GM18526 (cell line): ENCODE results near the gene BARX1.

ENCODE experiments used
- POLR2A ChIP-seq: IDR thresholded peaks from 3 replicates; pipeline ENCODE4 v1.6.1; 2011; ENCODE audit not compliant: insufficient read length; ENCODE audit errors: extremely low read depth

Gene BARX1

DNA sequence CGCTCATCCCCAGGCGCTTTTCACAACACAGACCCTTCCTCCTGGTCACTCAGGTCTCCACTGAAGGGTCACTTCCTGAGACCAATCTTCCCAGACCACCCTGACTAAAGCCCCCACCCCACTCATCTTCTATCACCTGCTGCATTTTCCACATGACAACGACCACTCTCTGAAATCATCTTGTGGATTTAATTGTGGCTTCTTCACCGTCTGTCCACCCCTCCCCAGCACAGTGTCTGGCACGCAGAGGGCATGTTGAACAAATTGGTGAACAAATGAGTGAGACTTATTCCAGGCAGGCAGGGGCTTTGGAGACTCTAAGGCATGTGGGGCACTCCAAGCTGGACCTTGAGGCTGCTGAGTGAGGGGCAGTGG is 8.8 kb downstream of the BARX1 start:
- TF ChIP-seq POLR2A = no peak

DNA sequence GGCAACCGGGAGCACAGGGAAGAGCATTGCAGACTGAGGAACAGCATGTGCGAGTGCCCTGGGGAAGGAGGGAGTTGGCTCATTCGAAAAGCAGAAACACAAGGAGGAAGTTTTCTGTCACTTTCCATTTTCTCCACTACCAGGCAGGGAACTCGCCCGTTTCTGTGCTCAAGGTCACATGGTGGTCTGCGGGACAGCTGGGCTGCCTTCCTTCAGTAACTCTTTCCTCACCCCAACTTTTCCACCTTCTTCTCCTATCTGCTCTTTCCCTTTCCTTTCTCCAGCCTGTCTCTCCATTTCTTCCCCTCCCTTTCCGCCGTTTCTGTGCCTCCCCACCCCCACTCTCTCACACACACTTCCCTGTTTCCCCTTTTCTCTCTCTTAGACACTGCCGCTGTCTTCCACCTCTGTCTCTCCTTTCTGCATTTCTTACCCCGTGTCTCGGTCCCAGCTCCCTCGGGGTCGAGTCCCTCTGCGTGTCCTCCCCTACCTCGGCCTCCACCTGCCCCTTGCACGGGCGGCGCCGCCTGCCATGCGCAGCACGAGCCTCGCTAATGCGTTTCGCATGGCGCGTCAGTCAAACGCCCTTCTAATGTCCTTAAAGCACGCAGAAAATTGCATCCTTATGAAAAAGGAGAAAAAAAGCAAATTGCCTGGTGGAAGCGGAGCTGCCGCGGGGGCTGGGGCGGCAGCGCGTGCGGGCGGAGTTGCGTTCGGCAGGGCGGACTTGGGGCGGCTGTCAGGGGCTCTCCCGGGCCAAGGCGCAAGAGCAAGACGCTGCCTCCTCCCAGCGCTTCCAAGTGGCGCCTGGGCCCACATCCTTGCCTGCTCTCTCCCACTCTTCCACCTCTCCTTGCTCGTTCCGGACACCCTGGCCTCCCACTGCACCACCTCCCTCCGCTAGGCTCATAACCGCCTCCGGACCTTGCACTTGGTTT is 9.5 kb downstream of the BARX1 start:
- no peak for TF ChIP-seq POLR2A

DNA sequence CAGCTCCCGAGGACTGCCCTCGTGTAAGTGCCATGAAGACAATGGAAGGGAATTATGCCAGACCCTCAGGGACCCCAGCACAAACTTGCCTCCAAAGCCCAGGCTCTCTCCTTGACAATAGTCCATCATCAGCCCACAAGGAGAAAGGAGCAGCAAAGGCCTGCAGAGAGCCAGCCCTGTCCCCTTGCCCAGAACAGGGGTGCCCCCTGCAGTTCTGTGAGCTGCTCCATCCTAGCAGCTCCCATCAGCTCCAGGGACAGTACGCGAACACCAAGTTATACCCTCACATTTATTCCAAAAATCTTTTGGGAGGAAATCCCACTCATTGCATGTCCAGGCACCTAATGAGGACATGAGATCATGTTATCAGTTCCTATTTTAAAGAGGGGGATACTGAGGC is 11.1 kb downstream of the BARX1 start:
- TF ChIP-seq POLR2A = no peak

DNA sequence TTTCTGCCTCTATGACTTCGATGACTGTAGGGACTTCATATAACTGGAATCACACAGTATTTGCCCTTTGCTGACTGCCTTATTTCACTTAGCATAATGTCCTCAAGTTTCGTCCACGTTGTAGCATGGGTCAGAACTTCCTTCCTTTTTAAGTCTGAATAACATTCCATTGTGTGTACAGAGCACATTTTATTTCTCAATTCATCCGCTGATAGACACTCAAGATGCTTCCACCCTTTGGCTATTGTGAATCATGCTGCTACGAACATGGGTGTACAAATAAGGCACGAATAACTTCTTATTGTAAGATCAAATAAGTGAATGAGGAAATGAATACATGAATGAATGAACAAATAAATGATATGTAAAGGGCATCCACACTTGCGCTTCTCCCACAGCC is 13.0 kb downstream of the BARX1 start:
- TF ChIP-seq POLR2A = no peak

DNA sequence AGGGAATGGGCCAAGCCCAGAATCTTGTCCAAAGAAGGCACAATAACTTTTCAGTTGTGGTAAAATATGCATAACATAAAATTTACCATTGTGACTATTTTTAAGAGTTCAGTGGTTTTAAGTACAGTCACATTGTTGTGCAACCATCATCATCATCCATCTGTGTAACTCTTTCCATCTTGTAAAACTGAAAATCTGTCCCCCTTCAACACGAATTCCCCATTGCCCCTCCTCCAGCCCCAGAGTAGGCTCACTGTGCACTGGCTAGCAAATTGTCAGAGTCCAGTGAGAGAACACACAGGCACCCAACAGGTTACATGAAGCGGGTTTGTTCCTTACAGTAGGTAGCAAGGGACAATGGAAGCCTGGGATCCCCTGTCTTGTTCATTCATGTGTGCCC is 13.7 kb downstream of the BARX1 start:
- no peak for TF ChIP-seq POLR2A

DNA sequence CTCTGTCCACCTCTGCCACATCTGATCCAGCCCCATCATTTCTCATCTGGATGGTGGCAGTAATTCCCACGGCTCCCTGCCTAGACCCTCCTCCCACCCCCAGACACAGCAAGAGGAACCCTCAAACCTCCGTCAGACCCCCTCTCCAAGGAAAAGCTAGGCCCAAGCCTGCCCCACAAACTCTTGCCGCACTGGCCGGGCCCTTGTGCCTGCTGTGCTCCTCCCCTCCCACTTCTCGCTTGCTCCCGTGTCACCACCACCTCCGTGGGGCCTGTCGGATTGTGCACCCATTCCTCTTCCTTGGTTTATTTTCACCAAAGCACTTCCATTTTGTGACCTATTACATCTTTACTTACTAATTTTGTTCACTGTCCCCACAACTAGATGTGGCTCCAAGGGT is 14.2 kb downstream of the BARX1 start:
- TF ChIP-seq POLR2A = no peak

DNA sequence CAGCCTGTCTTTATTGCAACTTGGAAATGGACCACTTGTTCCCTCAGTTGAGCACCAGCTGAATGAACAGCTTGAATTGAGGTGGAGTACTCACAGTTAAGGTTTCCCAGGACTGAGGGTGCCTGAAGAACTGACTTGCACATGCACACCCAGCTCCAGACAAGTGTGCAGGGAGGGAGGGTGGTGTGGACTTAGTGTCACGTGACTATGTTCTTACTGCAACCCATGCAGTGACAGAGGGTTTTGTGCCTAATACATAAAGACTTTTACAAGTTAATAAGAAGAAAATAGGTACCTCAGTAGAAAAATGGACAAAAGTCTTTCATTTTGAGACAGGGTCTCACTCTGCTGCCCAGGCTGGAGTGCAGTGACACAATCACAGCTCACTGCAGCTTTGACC is 18.0 kb downstream of the BARX1 start:
- TF ChIP-seq POLR2A = no peak

DNA sequence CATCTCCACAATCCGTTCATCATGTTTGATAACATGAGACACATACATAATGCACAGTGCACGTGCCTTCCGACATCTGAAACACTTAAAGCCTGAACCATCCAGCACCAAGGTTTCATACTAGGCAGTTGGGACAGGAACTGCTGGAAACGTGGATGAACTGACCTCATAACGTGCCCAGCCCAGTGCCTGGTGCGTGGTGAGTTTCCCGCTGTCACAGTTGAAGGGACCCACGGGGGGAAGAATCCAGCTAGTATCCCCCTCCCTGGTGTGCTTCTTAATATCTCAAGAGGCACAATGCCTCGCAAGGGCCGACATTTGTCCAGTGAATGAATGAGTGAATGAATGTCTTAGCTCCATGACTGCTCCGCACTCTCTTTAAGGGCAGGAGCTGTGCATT is 23.2 kb downstream of the BARX1 start:
- no peak for TF ChIP-seq POLR2A

DNA sequence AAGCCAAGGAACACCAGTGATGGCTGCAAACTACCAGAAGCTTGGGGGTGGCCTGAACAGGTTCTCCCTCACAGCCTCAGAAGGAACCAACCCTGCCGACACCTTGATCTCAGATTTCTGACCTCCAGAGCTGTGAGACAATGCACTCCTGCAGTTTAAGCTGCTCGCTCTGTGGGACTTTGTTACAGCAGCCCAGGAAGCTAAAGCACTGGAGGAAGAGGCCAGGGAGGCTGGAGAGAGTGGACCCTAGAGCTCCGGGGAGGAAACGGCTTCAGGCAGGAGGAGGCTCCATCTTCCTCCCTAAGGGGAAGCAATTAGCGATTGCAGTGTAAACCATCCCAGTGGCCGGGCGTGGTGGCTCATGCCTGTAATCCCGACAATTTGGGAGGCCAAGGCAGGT is 25.1 kb downstream of the BARX1 start:
- no peak for TF ChIP-seq POLR2A

DNA sequence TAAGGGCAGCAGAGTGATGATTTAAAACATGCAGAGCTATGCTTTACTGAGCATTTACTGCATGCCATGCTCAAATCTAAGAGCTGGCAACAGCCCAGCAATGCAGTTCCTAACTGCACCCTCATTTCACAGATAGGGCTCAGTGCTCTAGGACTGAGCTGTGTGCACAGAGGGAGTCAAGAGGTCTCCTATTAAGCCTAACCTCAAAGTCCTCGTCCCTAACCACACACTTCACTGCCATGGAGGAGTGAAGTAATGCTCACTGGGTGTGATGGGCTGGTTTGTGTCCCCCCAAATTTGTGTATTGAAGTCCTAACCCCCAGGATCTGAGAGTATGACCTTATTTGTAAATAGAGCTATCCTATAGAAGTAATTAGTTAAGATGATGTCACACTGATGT is 25.9 kb downstream of the BARX1 start:
- no peak for TF ChIP-seq POLR2A

DNA sequence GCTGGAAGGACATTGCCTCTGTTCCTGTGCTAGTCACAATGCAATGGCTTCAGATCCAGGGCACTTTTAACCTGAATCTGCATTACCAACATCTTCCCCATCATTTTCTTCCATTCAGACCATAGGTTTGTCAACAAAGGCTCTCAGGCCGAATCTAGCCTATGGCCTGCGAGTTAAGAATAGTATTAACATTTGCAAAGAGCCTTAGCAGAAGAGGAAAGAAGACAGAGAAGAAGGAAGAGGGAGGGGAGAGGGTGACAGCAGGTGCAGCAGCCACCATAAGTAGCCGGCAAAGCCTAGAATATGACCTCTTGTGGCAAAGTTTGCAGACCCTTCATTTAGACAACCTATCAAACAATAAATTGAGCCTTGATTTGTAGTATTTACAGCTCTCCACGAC is 32.6 kb downstream of the BARX1 start:
- TF ChIP-seq POLR2A = no peak

DNA sequence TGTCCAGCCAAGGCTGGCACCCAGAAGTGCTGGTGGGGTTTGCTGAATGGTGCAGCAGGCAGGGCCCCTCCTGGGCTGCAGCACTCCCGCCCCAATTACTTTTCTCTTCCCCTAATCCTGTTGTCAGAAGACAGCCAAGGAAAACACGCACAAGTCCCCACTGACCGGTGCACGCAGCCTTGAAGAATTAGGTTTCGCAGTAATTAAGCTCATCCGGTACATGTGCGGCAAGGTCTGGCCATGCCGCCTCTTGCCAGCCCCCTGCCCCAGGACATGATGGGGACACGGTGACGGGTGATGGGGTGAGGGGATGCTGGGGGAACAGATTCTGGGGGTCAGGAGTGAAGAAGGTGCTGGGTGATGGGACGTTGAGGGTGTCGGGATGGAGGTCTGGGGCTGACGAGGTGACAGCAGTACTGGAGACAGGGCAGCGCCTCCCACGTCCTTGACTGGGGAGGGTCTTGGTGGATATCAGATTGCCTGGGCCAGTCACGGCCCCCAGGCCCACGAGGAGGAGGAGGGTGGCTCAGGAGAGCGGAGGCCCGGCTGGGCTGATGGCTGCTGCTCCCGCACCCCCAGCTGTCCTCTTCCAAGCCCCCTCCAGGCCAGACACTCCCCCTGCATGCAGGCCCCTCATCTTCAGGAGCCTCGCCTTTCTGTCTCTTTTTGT is 34.9 kb downstream of the BARX1 start:
- TF ChIP-seq POLR2A = no peak

DNA sequence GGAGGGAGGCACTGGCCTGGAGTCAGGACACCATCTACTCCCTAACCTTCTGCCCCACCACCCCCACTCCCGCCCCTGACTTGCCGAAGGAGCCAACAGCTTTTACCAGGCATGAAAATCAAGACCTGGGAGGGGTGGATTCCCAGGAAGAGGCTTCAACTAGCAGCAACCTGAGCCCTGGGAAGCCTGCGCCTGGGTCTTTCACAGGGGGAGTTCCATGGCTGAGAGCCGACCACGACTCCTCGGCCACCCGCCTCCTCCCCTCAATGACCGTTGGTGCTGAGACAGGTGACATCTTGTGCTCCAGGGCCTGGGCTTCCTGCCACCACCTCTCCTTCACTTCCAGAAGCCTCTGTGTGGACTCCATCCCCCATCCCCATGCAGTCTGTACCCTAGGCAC is 37.1 kb downstream of the BARX1 start:
- TF ChIP-seq POLR2A = no peak

DNA sequence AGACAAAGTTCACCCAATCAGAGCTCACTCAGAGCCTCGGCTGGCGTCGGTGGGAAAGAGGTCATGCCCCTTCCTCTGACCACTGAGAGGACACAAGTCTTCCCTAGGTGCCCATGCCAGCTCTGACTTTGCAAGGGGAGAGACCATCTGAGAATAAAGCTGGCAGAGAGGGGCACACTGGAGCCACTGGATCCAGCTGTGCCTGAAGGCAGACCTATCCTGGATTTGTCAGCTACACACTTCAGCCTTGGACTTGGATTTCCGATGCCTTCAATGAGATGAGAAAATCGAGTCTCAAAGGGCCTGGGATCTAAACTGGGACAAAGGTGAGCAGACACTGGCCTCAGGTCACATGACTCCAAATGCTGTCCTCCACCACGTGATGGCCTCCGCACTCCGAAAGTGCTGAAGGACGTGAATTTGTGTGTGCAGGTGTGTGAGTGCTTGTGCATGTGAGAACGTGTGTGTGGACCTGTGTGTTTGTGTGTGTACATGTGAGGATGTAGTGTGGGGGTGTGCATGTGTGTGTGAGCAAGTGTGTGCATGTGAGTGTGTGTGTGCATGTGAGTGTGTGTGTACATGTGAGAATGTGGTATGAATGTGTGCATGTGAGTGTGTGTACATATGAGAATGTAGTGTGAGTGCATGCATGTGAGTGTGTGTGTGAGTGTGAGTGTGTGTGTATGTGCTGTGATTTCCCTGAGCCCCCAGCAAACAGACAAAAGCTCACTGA is 37.9 kb downstream of the BARX1 start:
- no peak for TF ChIP-seq POLR2A

DNA sequence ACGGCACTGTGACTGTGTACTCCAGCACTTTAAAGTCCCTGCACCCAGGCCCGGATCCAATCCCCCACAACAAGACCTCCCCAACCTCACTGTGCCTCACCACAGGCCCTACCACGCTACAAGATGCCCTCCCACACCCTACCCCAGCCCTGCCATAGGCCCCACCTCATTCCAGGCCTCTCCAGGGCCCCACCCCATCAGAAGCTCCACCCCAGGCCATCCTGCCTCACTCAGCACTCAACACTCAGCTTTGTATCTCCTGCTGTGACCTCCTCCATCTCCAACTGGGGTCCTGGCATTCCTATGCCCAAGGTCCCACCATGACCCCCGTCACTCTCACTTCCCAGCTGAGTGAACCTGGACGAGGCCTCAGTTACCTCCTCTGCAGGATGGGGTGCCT is 38.8 kb downstream of the BARX1 start:
- TF ChIP-seq POLR2A = no peak
